OCI-LY7 (cell line): ENCODE measurements around the gene DLG5. TPM values are rescaled to one million over a fixed set of nuclear protein-coding genes. Genes with fewer than 3 reads are reported as not detected.

Experiments
- BruUV-seq: library from RNA; stranded (reverse); fragments of 400-500 nt; replicated peaks from 2 replicates; lab custom pipeline; 2021; lab: Mats Ljungman, UMichigan
- CTCF ChIA-PET: fragments of 300-600 bp; sonication (Branson Sonifier 250); formaldehyde crosslinking; loops from one replicate; lab custom pipeline; 2022; ENCODE audit warnings: antibody characterized with exemption; ENCODE audit not compliant: unreplicated experiment; lab: Charles Lee
- POLR2A ChIA-PET: fragments of 300-600 bp; sonication (Branson Sonifier 250); formaldehyde crosslinking; loops from one replicate; lab custom pipeline; 2022; ENCODE audit warnings: antibody characterized with exemption; lab: Charles Lee
- DNase-seq: peaks from one replicate; pipeline ENCODE4 v3.0.0-alpha.2; 2015; ENCODE audit warnings: low spot score
- H2AFZ ChIP-seq: fragments of 200-600 bp; sonication (generic), shearing (Covaris generic); 2 replicates; pipeline ENCODE4 v1.6.1; 2014; ENCODE audit warnings: mild to moderate bottlenecking, antibody characterized with exemption, low read length, moderate library complexity
- H3K27ac ChIP-seq: fragments of 200-600 bp; sonication (generic); 2 replicates; pipeline ENCODE4 v1.5.1; 2014; ENCODE audit warnings: mixed run types, low read depth, mild to moderate bottlenecking, moderate library complexity, low read length, inconsistent platforms; ENCODE audit not compliant: poor library complexity, severe bottlenecking
- H3K36me3 ChIP-seq: fragments of 200-600 bp; sonication (generic); 2 replicates; pipeline ENCODE4 v1.6.1; 2014; ENCODE audit warnings: mild to moderate bottlenecking, antibody characterized with exemption, low read length, moderate library complexity, mixed read lengths; ENCODE audit not compliant: insufficient read depth
- H3K4me1 ChIP-seq: fragments of 200-600 bp; sonication (generic); 2 replicates; pipeline ENCODE4 v1.5.1; 2014; ENCODE audit warnings: mild to moderate bottlenecking, low read length; ENCODE audit not compliant: insufficient read depth, poor library complexity, severe bottlenecking
- H3K4me2 ChIP-seq: fragments of 200-600 bp; sonication (generic); 2 replicates; pipeline ENCODE4 v1.6.1; 2014; ENCODE audit warnings: mild to moderate bottlenecking, low read length
- H3K4me3 ChIP-seq: fragments of 200-600 bp; sonication (generic); 2 replicates; pipeline ENCODE4 v1.5.1; 2014; ENCODE audit warnings: mild to moderate bottlenecking, low read depth, low read length; ENCODE audit not compliant: poor library complexity, severe bottlenecking
- H3K79me2 ChIP-seq: fragments of 200-600 bp; sonication (generic); 2 replicates; pipeline ENCODE4 v1.6.1; 2016; ENCODE audit warnings: low read depth, mild to moderate bottlenecking, low read length, moderate library complexity, mixed read lengths; ENCODE audit not compliant: insufficient read depth
- H3K9me2 ChIP-seq: fragments of 200-600 bp; sonication (generic); 2 replicates; pipeline ENCODE4 v1.6.1; 2016; ENCODE audit warnings: mild to moderate bottlenecking, low read length, mixed read lengths; ENCODE audit not compliant: insufficient read depth
- H3K9me3 ChIP-seq: fragments of 200-600 bp; sonication (generic); 2 replicates; pipeline ENCODE4 v1.6.1; 2014; ENCODE audit warnings: mild to moderate bottlenecking, mixed run types, low read length, mixed read lengths
- H4K20me1 ChIP-seq: fragments of 200-600 bp; sonication (generic); 2 replicates; pipeline ENCODE4 v1.6.1; 2014; ENCODE audit warnings: mild to moderate bottlenecking, antibody characterized with exemption, low read length, moderate library complexity, mixed read lengths; ENCODE audit not compliant: insufficient read depth
- CTCF ChIP-seq: fragments of 200-600 bp; sonication (generic); conservative IDR thresholded peaks from 2 replicates; pipeline ENCODE4 v1.5.1; 2014; ENCODE audit warnings: mild to moderate bottlenecking, antibody characterized with exemption, low read length, moderate library complexity, mixed read lengths
- EZH2phosphoT487 ChIP-seq: fragments of 200-600 bp; sonication (generic); IDR thresholded peaks from 2 replicates; pipeline ENCODE4 v1.6.1; 2018; ENCODE audit warnings: low read depth, borderline replicate concordance, mild to moderate bottlenecking, mixed run types, antibody characterized with exemption, low read length, moderate library complexity, mixed read lengths
- intact Hi-C: fragments of 100-400 bp; cut with micrococcal nuclease; formaldehyde crosslinking; loops from one replicate; pipeline ENCODE4 v1.10.0; 2022; ENCODE audit not compliant: unreplicated experiment
- total RNA-seq, 2 experiments: library from RNA; depleted of rRNA in 1 of 2; stranded (reverse); fragments of >200 nt in 1 of 2; shearing (Covaris generic) in 1 of 2; gene quantifications; 2 replicates each; pipeline ENCODE4 v1.2.3, GENCODE V29; 2014 to 2022

DLG5 gene
- total RNA-seq, 2 experiments from 2014 or later: 0.27 TPM; not detected in 1

GRCh38 chr10:77806511-77807157 lies 119.9 kb downstream of the DLG5 start:
- no peak overlapping the region for H3K4me2 ChIP-seq
- H2AFZ ChIP-seq: no peak overlapping the region
- no peak for DNase-seq
- no peaks in the 10 kb centered on the region for H3K9me3 ChIP-seq
- no TSS peak for BruUV-seq
- POLR2A ChIA-PET: interaction anchor here (0.6 kb wide), 1 partner anchor 9 kb away, joined by 3 read pairs; no protein-coding TSS in a partner anchor
- no peaks in the 10 kb centered on the region for H3K79me2 ChIP-seq
- no peak overlapping the region for H3K4me3 ChIP-seq
- TF ChIP-seq EZH2phosphoT487: no peak
- no peaks in the 10 kb centered on the region for H4K20me1 ChIP-seq
- H3K27ac ChIP-seq: no peak overlapping the region
- no peaks in the 10 kb centered on the region for H3K9me2 ChIP-seq
- CTCF ChIA-PET: interaction anchor here (0.6 kb wide), 1 partner anchor 172 kb away, joined by 7 read pairs; no protein-coding TSS in a partner anchor
- intact Hi-C loops: no loop called here
- no peaks in the 10 kb centered on the region for H3K36me3 ChIP-seq
- no peaks in the 10 kb centered on the region for H3K4me1 ChIP-seq

GRCh38 chr10:77805676-77806075 lies 120.9 kb downstream of the DLG5 start:
- CTCF ChIA-PET: no interaction called here
- BruUV-seq: no TSS peak

GRCh38 chr10:77804371-77804770 lies 122.2 kb downstream of the DLG5 start:
- no peaks in the 10 kb centered on the region for H3K79me2 ChIP-seq
- H3K4me3 ChIP-seq: no peak overlapping the region
- TF ChIP-seq EZH2phosphoT487: no peak
- TF ChIP-seq CTCF: no peak
- H4K20me1 ChIP-seq: no peaks in the 10 kb centered on the region
- BruUV-seq: no TSS peak
- H3K36me3 ChIP-seq: no peaks in the 10 kb centered on the region
- no peak for DNase-seq
- intact Hi-C loops: no loop called here
- H3K27ac ChIP-seq: no peak overlapping the region
- H3K4me2 ChIP-seq: no peak overlapping the region
- ChIA-PET CTCF (no interaction called here), POLR2A (no interaction called here)
- H2AFZ ChIP-seq: no peak overlapping the region
- no peaks in the 10 kb centered on the region for H3K9me2 ChIP-seq
- H3K4me1 ChIP-seq: no peaks in the 10 kb centered on the region
- no peaks in the 10 kb centered on the region for H3K9me3 ChIP-seq

More at GRCh38 chr10:77805676-77806075, 120.9 kb downstream of the DLG5 start:
- H3K4me3 ChIP-seq: no peak overlapping the region
- DNase-seq: no peak
- intact Hi-C loops: no loop called here
- no peak overlapping the region for H3K27ac ChIP-seq
- no peaks in the 10 kb centered on the region for H3K79me2 ChIP-seq
- no peaks in the 10 kb centered on the region for H3K4me1 ChIP-seq
- no peaks in the 10 kb centered on the region for H3K36me3 ChIP-seq
- H3K4me2 ChIP-seq: no peak overlapping the region
- H2AFZ ChIP-seq: no peak overlapping the region
- POLR2A ChIA-PET: no interaction called here
- no peaks in the 10 kb centered on the region for H4K20me1 ChIP-seq
- TF ChIP-seq EZH2phosphoT487: no peak
- no peak for TF ChIP-seq CTCF
- H3K9me3 ChIP-seq: no peaks in the 10 kb centered on the region
- H3K9me2 ChIP-seq: no peaks in the 10 kb centered on the region
